BE2C (cell line): ENCODE results near the gene MGAT2.

Source experiments
- DNase-seq: peaks from one replicate; pipeline ENCODE4 v3.0.0-alpha.2; 2020
- H3K27me3 ChIP-seq: fragments of 250-450 bp; sonication (Bioruptor Pico); 2 replicates; pipeline ENCODE4 v1.5.1; 2020; ENCODE audit warnings: mild to moderate bottlenecking
- H3K36me3 ChIP-seq: fragments of 250-450 bp; sonication (Bioruptor Pico); 2 replicates; pipeline ENCODE4 v1.5.1; 2020; ENCODE audit warnings: mild to moderate bottlenecking
- H3K4me1 ChIP-seq: fragments of 250-450 bp; sonication (Bioruptor Pico); 2 replicates; pipeline ENCODE4 v1.5.1; 2020
- H3K4me3 ChIP-seq: 2 replicates; pipeline ENCODE4 v1.5.1; 2011; ENCODE audit warnings: low read depth, low read length
- H3K9me3 ChIP-seq: fragments of 250-450 bp; sonication (Bioruptor Pico); 2 replicates; pipeline ENCODE4 v1.5.1; 2020
- CTCF ChIP-seq: IDR thresholded peaks from 2 replicates; pipeline ENCODE4 v1.5.1; 2012; ENCODE audit warnings: mild to moderate bottlenecking, low read depth, low read length

Gene MGAT2

GRCh38 chr14:49659526-49660455 lies 39.2 kb downstream of the MGAT2 start:
- H3K36me3 ChIP-seq, result peaks cover 4% of the 10 kb centered on the region
- H3K27me3 ChIP-seq, result no peaks in the 10 kb centered on the region
- no peaks in the 10 kb centered on the region for H3K9me3 ChIP-seq
- no peaks in the 10 kb centered on the region for H3K4me1 ChIP-seq
- no peak for DNase-seq
- TF ChIP-seq CTCF, result no peak
- H3K4me3 ChIP-seq, result no peak overlapping the region

- no peak for TF ChIP-seq CTCF
- H3K36me3 ChIP-seq, result peaks cover 28% of the 10 kb centered on the region
- H3K4me3 ChIP-seq, result no peak overlapping the region
Observed at GRCh38 chr14:49670475-49670874, 49.9 kb downstream of the MGAT2 start.

More at GRCh38 chr14:49670475-49670874, 49.9 kb downstream of the MGAT2 start:
- no peak for DNase-seq
- no peaks in the 10 kb centered on the region for H3K27me3 ChIP-seq
- H3K9me3 ChIP-seq, result no peaks in the 10 kb centered on the region
- H3K4me1 ChIP-seq, result no peaks in the 10 kb centered on the region
